Nephron (organoid): ENCODE data around the gene MPZL3.

ENCODE experiments used
- H3K27ac Mint-ChIP-seq, 3 experiments: 2 replicates each; pipeline ENCODE4 v1.8.0; 2020; ENCODE audit warnings: mixed read lengths in 3 of 3, mild to moderate bottlenecking in 2 of 3, moderate library complexity in 1 of 3
- H3K27me3 Mint-ChIP-seq: 2 replicates; pipeline ENCODE4 v1.8.0; 2021; ENCODE audit warnings: low read depth, mild to moderate bottlenecking, moderate library complexity, mixed read lengths
- H3K36me3 Mint-ChIP-seq: 2 replicates; pipeline ENCODE4 v1.8.0; 2020; ENCODE audit warnings: low read depth, mixed read lengths
- H3K4me1 Mint-ChIP-seq: 2 replicates; pipeline ENCODE4 v1.8.0; 2020; ENCODE audit warnings: mixed read lengths
- H3K4me3 Mint-ChIP-seq, 3 experiments: 2 replicates each; pipeline ENCODE4 v1.8.0; 2020; ENCODE audit warnings: mild to moderate bottlenecking in 3 of 3, mixed read lengths in 3 of 3, moderate library complexity in 2 of 3
- H3K9me3 Mint-ChIP-seq: 2 replicates; pipeline ENCODE4 v1.8.0; 2020; ENCODE audit warnings: mixed read lengths
- TF ChIP-seq, protein P1 (sequence below), 3 experiments: fragments of 200-600 bp; sonication (generic); IDR thresholded peaks; one replicate each; pipeline ENCODE4 v1.5.0; 2021; ENCODE audit warnings: antibody characterized with exemption in 3 of 3; ENCODE audit not compliant: unreplicated experiment in 3 of 3

MPZL3 gene

DNA sequence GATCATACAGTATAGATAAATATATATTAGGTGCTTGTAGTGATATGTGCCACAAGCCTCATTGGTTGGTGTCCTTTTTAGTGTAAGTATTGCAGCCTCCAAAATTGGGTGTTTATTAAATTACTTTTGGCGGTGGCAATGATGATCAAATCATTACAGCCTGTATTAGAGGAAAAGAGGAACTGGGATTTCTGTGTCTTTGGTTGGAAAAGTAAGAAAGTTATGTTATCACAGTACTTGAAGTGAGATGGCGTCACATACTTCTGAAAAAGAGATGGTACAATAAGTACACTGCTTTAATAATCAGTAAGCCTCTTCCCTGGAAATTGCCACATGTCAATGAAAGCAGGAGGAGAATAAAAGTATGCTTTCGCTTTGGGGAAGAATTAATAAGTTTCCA lies 523 bp upstream of the MPZL3 start:
- Mint-ChIP-seq H3K36me3 (peaks cover 5% of the 10 kb centered on the region), H3K27ac (peak overlapping the region; percentile 97 to 100 (median 100)), H3K4me1 (peaks cover 7% of the 10 kb centered on the region), H3K9me3 (peaks cover 8% of the 10 kb centered on the region), H3K27me3 (peaks cover 73% of the 10 kb centered on the region), H3K4me3 (peak overlapping the region; percentile 96 to 99 (median 96))
- TF ChIP-seq, protein P1, sequence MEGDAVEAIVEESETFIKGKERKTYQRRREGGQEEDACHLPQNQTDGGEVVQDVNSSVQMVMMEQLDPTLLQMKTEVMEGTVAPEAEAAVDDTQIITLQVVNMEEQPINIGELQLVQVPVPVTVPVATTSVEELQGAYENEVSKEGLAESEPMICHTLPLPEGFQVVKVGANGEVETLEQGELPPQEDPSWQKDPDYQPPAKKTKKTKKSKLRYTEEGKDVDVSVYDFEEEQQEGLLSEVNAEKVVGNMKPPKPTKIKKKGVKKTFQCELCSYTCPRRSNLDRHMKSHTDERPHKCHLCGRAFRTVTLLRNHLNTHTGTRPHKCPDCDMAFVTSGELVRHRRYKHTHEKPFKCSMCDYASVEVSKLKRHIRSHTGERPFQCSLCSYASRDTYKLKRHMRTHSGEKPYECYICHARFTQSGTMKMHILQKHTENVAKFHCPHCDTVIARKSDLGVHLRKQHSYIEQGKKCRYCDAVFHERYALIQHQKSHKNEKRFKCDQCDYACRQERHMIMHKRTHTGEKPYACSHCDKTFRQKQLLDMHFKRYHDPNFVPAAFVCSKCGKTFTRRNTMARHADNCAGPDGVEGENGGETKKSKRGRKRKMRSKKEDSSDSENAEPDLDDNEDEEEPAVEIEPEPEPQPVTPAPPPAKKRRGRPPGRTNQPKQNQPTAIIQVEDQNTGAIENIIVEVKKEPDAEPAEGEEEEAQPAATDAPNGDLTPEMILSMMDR (IDR thresholded peaks at IDR 0.05; ENCODE audit: unreplicated experiment in 3 of 3), result no peak

DNA sequence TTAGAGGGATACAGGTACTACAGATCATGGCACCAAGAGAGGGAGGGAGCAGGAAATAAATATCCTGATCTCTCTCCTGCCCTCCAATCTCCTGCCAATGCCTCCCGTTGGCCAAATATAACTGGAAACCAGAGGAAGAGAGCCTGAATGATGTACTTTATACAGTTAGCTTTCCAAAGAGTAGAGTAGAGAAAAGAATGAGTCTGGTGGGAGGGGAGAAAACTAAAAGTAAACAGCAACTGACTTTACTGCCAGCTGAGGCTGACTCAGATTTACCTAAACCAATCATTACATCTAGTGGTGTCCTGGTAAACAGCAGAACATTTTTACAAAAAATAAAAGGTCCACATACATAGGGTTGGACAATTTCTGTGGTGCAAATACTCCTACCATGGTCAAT lies 5.1 kb downstream of the MPZL3 start:
- Mint-ChIP-seq H3K9me3 (peaks cover 3% of the 10 kb centered on the region), H3K36me3 (no peaks in the 10 kb centered on the region), H3K4me3 (no peak overlapping the region), H3K27ac (no peak overlapping the region), H3K4me1 (no peaks in the 10 kb centered on the region), H3K27me3 (peaks cover 90% of the 10 kb centered on the region)
- TF ChIP-seq, protein P1 (IDR thresholded peaks at IDR 0.05; ENCODE audit: unreplicated experiment in 3 of 3), result no peak

DNA sequence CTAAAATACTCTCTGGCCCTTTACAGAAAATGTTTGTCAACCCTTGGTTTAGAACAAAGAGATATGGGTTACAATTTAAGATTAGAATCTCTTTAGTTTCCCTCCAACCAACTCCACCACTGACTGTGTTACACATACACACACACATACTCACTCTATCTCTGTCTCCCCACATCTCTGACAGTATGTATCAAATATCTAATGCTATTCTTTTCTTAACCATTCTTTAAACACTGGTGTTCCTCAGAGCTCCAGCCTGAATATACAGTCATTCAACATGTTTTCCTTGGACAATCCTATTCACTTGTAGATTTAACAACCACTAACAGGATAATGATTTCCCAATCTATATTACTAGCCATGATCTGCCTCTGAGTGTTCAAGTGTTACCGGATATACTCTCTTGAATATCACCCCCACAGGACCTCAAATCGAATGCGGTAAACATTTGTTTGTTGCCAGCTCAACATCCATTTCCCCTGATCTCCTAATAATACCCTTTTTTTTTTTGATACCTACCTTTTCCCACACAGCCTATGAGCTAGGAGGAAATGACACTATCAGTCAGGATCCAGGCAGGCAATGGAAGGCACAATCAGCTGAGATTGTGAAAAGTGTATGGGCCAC lies 6.1 kb downstream of the MPZL3 start:
- H3K27me3 Mint-ChIP-seq, result peaks cover 88% of the 10 kb centered on the region
- H3K4me1 Mint-ChIP-seq, result peaks cover 3% of the 10 kb centered on the region
- H3K4me3 Mint-ChIP-seq, result no peak overlapping the region
- H3K9me3 Mint-ChIP-seq, result peaks cover 3% of the 10 kb centered on the region
- H3K36me3 Mint-ChIP-seq, result no peaks in the 10 kb centered on the region
- TF ChIP-seq, protein P1 (IDR thresholded peaks at IDR 0.05; ENCODE audit: unreplicated experiment in 3 of 3), result no peak
- no peak overlapping the region for H3K27ac Mint-ChIP-seq

DNA sequence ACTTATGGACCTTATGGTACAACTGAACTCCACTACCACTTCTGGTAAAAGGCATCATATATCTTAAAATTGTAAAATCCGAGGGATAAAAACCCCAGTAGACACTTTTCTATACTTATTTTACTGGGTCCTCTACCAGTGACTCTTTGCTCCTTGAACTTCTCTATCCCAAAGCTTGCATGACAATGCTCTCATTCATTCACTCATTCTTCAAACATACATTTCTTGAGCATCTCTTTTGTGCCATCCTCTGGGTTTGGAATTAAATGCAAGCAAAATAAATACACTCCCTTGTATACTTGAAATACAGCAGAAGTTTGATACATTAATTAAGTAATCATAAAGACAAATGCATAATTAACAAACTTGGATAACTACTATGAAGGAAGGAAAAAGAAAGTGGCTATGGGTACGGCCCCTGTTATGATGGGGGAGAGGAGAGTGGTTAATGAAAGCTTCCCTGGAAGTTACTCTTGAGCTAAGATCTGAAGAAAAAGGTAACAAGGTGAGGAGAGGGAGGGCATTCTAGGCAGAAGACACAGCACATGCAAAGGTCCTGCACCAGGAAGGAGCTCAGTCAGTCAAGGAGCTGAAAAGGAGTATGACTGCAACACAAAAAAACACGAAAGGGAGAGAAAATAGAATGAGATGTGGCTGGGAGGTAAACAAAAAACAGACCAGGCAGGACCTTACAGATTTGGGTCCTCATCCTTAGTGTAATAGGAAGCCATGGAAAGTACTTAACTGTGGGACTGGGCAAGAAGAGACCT lies 8.0 kb downstream of the MPZL3 start:
- Mint-ChIP-seq H3K27me3 (peaks cover 79% of the 10 kb centered on the region), H3K4me1 (peaks cover 3% of the 10 kb centered on the region), H3K27ac (no peak overlapping the region), H3K9me3 (no peaks in the 10 kb centered on the region), H3K36me3 (no peaks in the 10 kb centered on the region), H3K4me3 (no peak overlapping the region)
- TF ChIP-seq, protein P1 (IDR thresholded peaks at IDR 0.05; ENCODE audit: unreplicated experiment in 3 of 3), result no peak

DNA sequence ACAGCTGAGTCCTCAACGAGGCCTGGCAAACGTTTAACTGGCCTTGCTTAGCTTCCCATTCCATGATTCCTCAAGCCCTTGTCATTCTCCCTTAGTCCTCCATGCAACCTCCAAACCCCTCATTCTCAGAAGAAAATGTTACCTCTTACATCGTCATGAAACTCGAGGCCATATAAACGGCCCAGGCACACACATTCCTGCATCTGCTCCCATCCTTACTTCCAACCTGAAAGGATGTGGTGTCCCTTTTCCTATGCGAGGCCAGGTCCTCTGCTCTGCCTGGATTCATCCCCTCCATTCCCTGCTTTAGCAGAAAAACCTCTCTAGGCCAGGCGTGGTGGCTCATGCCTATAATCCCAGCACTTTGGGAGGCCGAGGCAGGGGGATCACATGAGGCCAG lies 9.0 kb downstream of the MPZL3 start:
- Mint-ChIP-seq H3K9me3 (no peaks in the 10 kb centered on the region), H3K27me3 (peaks cover 72% of the 10 kb centered on the region), H3K4me3 (no peak overlapping the region), H3K4me1 (peaks cover 3% of the 10 kb centered on the region), H3K27ac (no peak overlapping the region), H3K36me3 (no peaks in the 10 kb centered on the region)
- TF ChIP-seq, protein P1 (IDR thresholded peaks at IDR 0.05; ENCODE audit: unreplicated experiment in 3 of 3), result no peak

DNA sequence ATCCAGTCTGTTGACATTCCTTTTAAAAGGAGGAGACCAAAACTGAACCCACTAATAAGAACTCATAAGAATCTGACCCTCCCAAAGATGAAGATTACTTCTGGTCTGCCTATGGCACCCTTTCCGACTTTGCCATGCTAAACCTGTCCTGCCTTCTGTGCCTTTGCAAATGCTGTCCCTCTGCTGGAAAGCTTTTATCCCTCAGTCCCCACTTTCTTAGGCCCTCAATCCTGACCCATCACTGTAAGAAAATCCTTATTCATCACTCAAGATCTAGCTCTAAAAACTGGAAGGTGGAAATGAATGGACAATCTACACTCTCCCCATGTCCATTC lies 10.4 kb downstream of the MPZL3 start:
- Mint-ChIP-seq H3K27ac (no peak overlapping the region), H3K4me1 (peaks cover 3% of the 10 kb centered on the region), H3K9me3 (no peaks in the 10 kb centered on the region), H3K36me3 (no peaks in the 10 kb centered on the region), H3K4me3 (no peak overlapping the region), H3K27me3 (peaks cover 59% of the 10 kb centered on the region)
- TF ChIP-seq, protein P1 (IDR thresholded peaks at IDR 0.05; ENCODE audit: unreplicated experiment in 3 of 3), result no peak
